AG09309 (cell line): ENCODE measurements around the gene TMEM106A.
"Not testable (repeated sequence)": the region's sequence is repeated elsewhere in the genome, so short reads cannot be mapped to it uniquely, and the experiment has no call there.

Source experiments
- DNase-seq: peaks from one replicate; pipeline ENCODE4 v3.0.0-alpha.2; 2010; ENCODE audit warnings: low read depth
- H3K4me3 ChIP-seq: 2 replicates; pipeline ENCODE4 v1.5.1; 2011; ENCODE audit warnings: mild to moderate bottlenecking, low read depth, low read length, moderate library complexity; ENCODE audit not compliant: control insufficient read depth
- TF ChIP-seq, protein P1 (sequence below): IDR thresholded peaks from 2 replicates; pipeline ENCODE4 v1.5.1; 2011; ENCODE audit warnings: mild to moderate bottlenecking, low read depth, low read length, inconsistent platforms; ENCODE audit not compliant: insufficient read depth, control insufficient read depth; ENCODE audit errors: missing control alignments

Gene TMEM106A

DNA sequence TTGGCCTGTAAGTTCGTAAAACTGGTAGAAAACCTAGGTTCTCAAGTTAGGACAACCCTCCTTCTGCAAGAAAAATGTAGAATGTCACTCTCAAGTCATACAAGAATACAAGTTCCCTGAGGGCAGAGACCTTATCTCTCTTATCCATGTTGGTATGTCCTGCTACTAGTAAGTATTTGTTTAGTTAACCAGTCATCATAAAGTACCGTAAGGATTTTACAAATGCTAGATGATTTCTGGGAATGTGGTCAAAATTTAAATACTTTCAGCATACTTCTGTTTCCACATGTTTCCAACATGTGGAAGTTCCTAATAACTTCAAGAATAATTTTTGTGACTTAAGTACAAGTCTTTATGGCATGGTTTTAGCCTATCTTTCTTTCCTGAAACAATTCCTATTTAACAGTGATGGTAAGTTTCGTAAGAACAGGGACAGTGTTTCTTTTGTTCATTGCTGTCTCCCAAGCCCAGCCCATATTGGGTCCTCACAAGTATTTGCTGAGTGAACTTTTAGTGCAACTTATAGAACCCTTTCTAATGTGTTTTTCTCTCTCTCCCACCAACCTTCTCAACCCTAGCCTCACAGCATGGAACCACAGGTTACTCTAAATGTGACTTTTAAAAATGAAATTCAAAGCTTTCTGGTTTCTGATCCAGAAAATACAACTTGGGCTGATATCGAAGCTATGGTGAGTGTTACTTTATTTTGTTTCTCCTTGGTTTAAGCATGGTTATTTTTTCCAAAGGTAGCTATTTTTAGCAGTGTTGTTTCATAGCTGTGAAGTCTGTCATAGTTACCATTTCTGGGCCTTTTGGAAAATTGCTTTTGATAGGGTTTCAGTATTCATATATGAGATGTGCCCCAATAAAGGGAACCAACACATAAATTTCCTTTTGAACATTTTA is 36.2 kb upstream of the TMEM106A start:
- TF ChIP-seq, protein P1, sequence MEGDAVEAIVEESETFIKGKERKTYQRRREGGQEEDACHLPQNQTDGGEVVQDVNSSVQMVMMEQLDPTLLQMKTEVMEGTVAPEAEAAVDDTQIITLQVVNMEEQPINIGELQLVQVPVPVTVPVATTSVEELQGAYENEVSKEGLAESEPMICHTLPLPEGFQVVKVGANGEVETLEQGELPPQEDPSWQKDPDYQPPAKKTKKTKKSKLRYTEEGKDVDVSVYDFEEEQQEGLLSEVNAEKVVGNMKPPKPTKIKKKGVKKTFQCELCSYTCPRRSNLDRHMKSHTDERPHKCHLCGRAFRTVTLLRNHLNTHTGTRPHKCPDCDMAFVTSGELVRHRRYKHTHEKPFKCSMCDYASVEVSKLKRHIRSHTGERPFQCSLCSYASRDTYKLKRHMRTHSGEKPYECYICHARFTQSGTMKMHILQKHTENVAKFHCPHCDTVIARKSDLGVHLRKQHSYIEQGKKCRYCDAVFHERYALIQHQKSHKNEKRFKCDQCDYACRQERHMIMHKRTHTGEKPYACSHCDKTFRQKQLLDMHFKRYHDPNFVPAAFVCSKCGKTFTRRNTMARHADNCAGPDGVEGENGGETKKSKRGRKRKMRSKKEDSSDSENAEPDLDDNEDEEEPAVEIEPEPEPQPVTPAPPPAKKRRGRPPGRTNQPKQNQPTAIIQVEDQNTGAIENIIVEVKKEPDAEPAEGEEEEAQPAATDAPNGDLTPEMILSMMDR, result no peak
- no peak overlapping the region for H3K4me3 ChIP-seq
- DNase-seq, result peak; percentile 76

DNA sequence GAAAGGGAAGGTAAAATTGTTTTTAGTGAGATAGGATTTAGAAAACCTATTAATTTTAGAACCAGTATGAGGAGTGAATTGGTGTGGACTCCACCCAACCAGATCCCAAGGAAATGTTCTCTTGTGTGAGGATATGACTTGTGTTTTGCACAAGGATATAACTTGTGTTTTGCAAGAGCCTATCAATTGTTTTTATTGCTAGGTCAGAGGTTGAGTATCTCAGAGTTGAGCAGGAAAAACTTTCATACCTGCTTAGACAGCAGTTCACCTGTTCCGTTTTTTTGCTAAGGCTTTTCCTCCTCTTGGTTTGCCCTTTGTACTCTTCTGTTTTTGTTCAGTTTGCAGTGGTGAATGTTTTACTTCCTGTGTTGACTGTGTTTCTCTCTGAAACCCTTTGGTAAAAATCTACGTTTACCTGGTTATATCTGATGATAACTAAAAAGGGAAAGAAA is 35.5 kb upstream of the TMEM106A start:
- no peak for DNase-seq

DNA sequence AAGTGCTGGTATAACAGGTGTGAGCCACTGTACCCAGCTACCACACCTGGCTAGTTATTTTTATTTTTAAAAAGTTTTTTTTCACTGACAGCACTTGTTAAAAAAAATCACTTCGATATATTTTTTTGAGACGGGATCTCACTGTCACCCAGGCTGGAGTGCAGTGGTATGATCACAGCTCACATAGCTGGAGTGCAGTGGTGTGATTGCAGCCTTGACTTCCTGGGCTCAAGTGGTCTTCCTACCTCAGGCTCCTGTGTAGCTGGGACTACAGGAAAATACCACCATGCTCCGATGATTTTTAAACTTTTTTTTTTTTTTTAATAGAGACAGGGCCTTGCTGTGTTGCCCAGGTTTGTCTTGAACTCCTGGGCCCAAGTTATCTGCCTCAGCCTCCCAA is 27.8 kb upstream of the TMEM106A start:
- H3K4me3 ChIP-seq, result no peak overlapping the region
- no peak for DNase-seq
- TF ChIP-seq, protein P1, result no peak

More for the DNA sequence above, 35.5 kb upstream of the TMEM106A start:
- no peak overlapping the region for H3K4me3 ChIP-seq
- TF ChIP-seq, protein P1, result no peak

DNA sequence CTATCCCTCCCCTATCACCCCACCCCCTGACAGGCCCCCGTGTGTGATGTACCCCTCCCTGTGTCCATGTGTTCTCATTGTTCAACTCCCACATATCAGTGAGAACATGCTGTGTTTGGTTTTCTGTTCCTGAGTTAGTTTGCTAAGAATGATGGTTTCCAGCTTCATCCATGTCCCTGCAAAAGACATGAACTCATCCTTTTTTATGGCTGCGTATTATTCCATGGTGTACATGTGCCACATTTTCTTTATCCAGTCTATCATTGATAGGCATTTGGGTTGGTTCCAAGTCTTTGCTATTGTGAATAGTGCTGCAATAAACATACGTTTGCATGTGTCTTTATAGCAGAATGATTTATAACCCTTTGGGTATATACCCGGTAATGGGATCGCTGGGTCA is 25.0 kb upstream of the TMEM106A start:
- H3K4me3 ChIP-seq, DNase-seq: not testable (repeated sequence)

DNA sequence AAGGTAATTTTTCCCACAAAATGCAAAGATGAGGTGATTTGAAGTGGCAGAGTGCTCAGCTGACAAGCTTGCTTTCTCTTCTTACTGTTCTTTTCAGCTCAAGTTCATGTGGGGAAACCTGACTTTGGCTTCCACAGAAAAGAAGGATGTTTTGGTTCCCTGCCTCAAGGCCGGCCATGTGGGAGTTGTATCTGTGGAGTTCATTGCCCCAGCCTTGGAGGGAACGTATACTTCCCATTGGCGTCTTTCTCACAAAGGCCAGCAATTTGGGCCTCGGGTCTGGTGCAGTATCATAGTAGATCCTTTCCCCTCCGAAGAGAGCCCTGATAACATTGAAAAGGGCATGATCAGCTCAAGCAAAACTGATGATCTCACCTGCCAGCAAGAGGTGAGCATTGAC is 18.4 kb upstream of the TMEM106A start:
- DNase-seq, result no peak
- H3K4me3 ChIP-seq, result no peak overlapping the region
- TF ChIP-seq, protein P1, result no peak

DNA sequence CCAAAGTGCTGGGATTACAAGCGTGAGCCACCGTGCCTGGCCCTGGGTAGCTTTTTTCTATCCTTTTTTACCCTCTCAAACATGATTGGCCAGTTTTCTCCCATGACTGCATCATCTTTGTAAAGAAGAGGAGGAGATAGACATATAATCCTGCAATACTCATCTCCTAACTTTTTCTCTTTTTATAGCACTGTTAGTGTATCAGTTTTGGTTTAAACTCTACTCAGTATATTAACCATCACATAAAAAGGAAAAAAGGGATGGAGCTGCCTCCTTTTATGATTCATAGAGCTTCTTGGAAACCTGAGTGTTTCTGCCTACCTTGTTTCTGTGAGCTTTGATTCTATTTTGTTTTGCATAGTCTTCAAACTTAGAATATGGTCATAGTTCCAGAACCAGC is 12.0 kb upstream of the TMEM106A start:
- TF ChIP-seq, protein P1, result no peak
- DNase-seq, result no peak
- H3K4me3 ChIP-seq, result no peak overlapping the region

DNA sequence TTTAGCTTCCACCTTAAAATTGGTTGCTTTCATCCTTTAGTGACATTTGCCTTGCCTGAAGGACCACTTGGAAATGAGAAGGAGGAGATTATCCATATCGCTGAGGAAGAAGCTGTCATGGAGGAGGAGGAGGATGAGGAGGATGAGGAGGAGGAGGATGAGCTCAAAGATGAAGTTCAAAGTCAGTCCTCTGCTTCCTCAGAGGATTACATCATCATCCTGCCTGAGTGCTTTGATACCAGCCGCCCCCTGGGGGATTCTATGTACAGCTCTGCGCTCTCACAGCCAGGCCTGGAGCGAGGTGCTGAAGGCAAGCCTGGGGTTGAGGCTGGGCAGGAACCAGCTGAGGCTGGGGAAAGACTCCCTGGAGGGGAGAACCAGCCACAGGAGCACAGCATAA is 11.5 kb upstream of the TMEM106A start:
- TF ChIP-seq, protein P1, result no peak
- no peak for DNase-seq
- H3K4me3 ChIP-seq, result no peak overlapping the region

DNA sequence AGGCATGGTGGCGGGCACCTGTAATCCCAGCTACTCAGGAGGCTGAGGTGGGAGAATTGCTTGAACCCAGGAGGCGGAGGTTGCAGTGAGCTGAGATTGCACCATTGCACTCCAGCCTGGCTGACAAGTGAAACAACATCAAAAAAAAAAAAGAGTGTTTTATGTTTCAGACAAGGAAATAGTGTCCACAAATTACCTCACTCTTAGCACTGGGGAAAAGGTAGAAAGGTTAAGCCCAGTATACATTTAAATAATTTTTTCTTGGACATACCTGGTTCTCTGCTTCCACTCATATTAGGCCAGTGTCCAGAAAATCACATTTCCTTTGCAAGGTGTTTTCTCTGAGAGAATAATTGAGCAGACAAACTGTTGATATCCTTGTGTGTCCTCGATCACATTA is 8.7 kb upstream of the TMEM106A start:
- not testable (repeated sequence) for DNase-seq, H3K4me3 ChIP-seq
